AML-193 (cell line): Measurements from ENCODE around the gene SLC27A4.

Experiments used
- DNase-seq, 2 experiments: peaks; one replicate each; lab custom pipeline; 2025; lab: John Stamatoyannopoulos, UW

SLC27A4 gene

GRCh38 chr9:128365525-128365924 lies 25.2 kb downstream of the SLC27A4 start:
- no peak for DNase-seq

- DNase-seq, result no peak
These were observed 28.8 kb downstream of the SLC27A4 start for GRCh38 chr9:128369024-128369706.

- peak in 1 of 2 experiments; percentile 21 for DNase-seq
These were observed 30.0 kb downstream of the SLC27A4 start for GRCh38 chr9:128370367-128370751.

- peak; percentile 88 to 91 for DNase-seq
These were observed 30.7 kb downstream of the SLC27A4 start, which contains the start of gene URM1 for GRCh38 chr9:128370752-128371629. URM1 (plus strand) TSS chr9:128371374; CDS start chr9:128371381, 7 bp downstream.

- no peak for DNase-seq
These were observed 31.3 kb downstream of the SLC27A4 start for GRCh38 chr9:128371630-128372117.

GRCh38 chr9:128372188-128372641 lies 31.9 kb downstream of the SLC27A4 start:
- DNase-seq, result no peak

GRCh38 chr9:128372784-128373183 lies 32.5 kb downstream of the SLC27A4 start:
- no peak for DNase-seq

- DNase-seq, result no peak
These were observed 33.9 kb downstream of the SLC27A4 start for GRCh38 chr9:128374221-128374675.

GRCh38 chr9:128375865-128376264 lies 35.5 kb downstream of the SLC27A4 start:
- DNase-seq, result no peak

- DNase-seq, result no peak
These were observed 41.9 kb downstream of the SLC27A4 start for GRCh38 chr9:128382261-128382660.

- DNase-seq, result no peak
These were observed 42.9 kb downstream of the SLC27A4 start for GRCh38 chr9:128383007-128383753.

GRCh38 chr9:128383791-128384190 lies 43.5 kb downstream of the SLC27A4 start:
- no peak for DNase-seq

- no peak for DNase-seq
These were observed 44.6 kb downstream of the SLC27A4 start for GRCh38 chr9:128384801-128385495.

- no peak for DNase-seq
These were observed 45.5 kb downstream of the SLC27A4 start for GRCh38 chr9:128385496-128386460.

- no peak for DNase-seq
These were observed 47.8 kb downstream of the SLC27A4 start for GRCh38 chr9:128388150-128388549.

GRCh38 chr9:128389395-128390149 lies 49.2 kb downstream of the SLC27A4 start:
- no peak for DNase-seq

- no peak for DNase-seq
These were observed 50.0 kb downstream of the SLC27A4 start for GRCh38 chr9:128390150-128390812.

- DNase-seq, result no peak
These were observed 50.7 kb downstream of the SLC27A4 start for GRCh38 chr9:128390813-128391711.
